Activated CD8-positive, alpha-beta memory T cell treated with anti-CD3 and anti-CD28 coated beads, Interleukin-2, amount 10 ng/mL, durations not matched to agents 7 days and 5 days (primary cell): ENCODE measurements around the gene PTMS. TPM values are rescaled to one million over a fixed set of nuclear protein-coding genes. Genes with fewer than 3 reads are reported as not detected.

ENCODE experiments used
- ATAC-seq: fragments of 150-1000 bp; cut with Tn5 transposase; one replicate; pipeline ENCODE4 v1.10.0; 2021; ENCODE audit warnings: moderate library complexity
- CTCF ChIA-PET: fragments of 350-600 bp; sonication (Branson Sonifier 250); formaldehyde crosslinking; loops from one replicate; lab custom pipeline; 2021; ENCODE audit warnings: antibody characterized with exemption; lab: Charles Lee
- DNase-seq: peaks from one replicate; pipeline ENCODE4 v3.0.0-alpha.2; 2020
- H3K27ac Mint-ChIP-seq: one replicate; pipeline ENCODE4 v1.8.0; 2021; ENCODE audit warnings: mild to moderate bottlenecking, mixed read lengths
- H3K27me3 Mint-ChIP-seq: one replicate; pipeline ENCODE4 v1.8.0; 2021; ENCODE audit warnings: mixed read lengths
- H3K36me3 Mint-ChIP-seq: one replicate; pipeline ENCODE4 v1.8.0; 2021; ENCODE audit warnings: mild to moderate bottlenecking, mixed read lengths
- H3K4me1 Mint-ChIP-seq: one replicate; pipeline ENCODE4 v1.8.0; 2021; ENCODE audit warnings: mixed read lengths
- H3K4me3 Mint-ChIP-seq: one replicate; pipeline ENCODE4 v1.8.0; 2021; ENCODE audit warnings: mild to moderate bottlenecking, moderate library complexity, mixed read lengths
- H3K9me3 Mint-ChIP-seq: one replicate; pipeline ENCODE4 v1.8.0; 2022; ENCODE audit warnings: low read depth, mixed read lengths
- total RNA-seq, 2 experiments: library from RNA; stranded (reverse); gene quantifications; one replicate each; pipeline ENCODE4 v1.2.3, GENCODE V29; 2021

The PTMS gene
- total RNA-seq, 2 experiments from 2014 or later: 131 to 142 TPM

- H3K4me1 Mint-ChIP-seq: peaks cover 60% of the 10 kb centered on the region
- ATAC-seq: peak; percentile 70
- peak overlapping the region; percentile 52 for H3K4me3 Mint-ChIP-seq
- DNase-seq: peak; percentile 94
- no peaks in the 10 kb centered on the region for H3K27me3 Mint-ChIP-seq
- peaks cover 46% of the 10 kb centered on the region for H3K36me3 Mint-ChIP-seq
- H3K9me3 Mint-ChIP-seq: no peaks in the 10 kb centered on the region
- peak overlapping the region; percentile 80 for H3K27ac Mint-ChIP-seq
- CTCF ChIA-PET: interaction anchor here (0.6 to 12.3 kb wide), 18 partner anchors 8 to 160 kb away, joined by 3 to 117 read pairs (median 4); partner anchors contain the start of genes COPS7A, MLF2, P3H3 and PTMS
Observed at GRCh38 chr12:6778574-6779550, 12.7 kb downstream of the PTMS start.

- peaks cover 37% of the 10 kb centered on the region for H3K36me3 Mint-ChIP-seq
- no peak overlapping the region for H3K4me3 Mint-ChIP-seq
- peak overlapping the region; percentile 80 for H3K27ac Mint-ChIP-seq
- CTCF ChIA-PET: interaction anchor here (0.6 to 12.3 kb wide), 13 partner anchors 12 to 242 kb away, joined by 3 to 117 read pairs (median 6); partner anchors contain the start of genes COPS7A, MLF2, P3H3 and PTMS
- no peaks in the 10 kb centered on the region for H3K9me3 Mint-ChIP-seq
- ATAC-seq (no peak), DNase-seq (no peak)
- H3K27me3 Mint-ChIP-seq: no peaks in the 10 kb centered on the region
- peaks cover 57% of the 10 kb centered on the region for H3K4me1 Mint-ChIP-seq
Observed at GRCh38 chr12:6779708-6780432, 13.7 kb downstream of the PTMS start.

GRCh38 chr12:6780573-6780972, 14.4 kb downstream of the PTMS start:
- no peak overlapping the region for H3K4me3 Mint-ChIP-seq
- CTCF ChIA-PET: interaction anchor here (0.9 to 12.3 kb wide), 12 partner anchors 12 to 243 kb away, joined by 3 to 117 read pairs (median 6); partner anchors contain the start of genes COPS7A, MLF2, P3H3 and PTMS
- peak overlapping the region; percentile 64 for H3K27ac Mint-ChIP-seq
- H3K27me3 Mint-ChIP-seq: no peaks in the 10 kb centered on the region
- ATAC-seq (no peak), DNase-seq (no peak)
- peaks cover 30% of the 10 kb centered on the region for H3K36me3 Mint-ChIP-seq
- no peaks in the 10 kb centered on the region for H3K9me3 Mint-ChIP-seq
- peaks cover 53% of the 10 kb centered on the region for H3K4me1 Mint-ChIP-seq

GRCh38 chr12:6782119-6782518, 16.0 kb downstream of the PTMS start:
- Mint-ChIP-seq H3K27ac (no peak overlapping the region), H3K4me1 (peaks cover 42% of the 10 kb centered on the region), H3K9me3 (no peaks in the 10 kb centered on the region), H3K36me3 (peaks cover 14% of the 10 kb centered on the region), H3K27me3 (no peaks in the 10 kb centered on the region), H3K4me3 (no peak overlapping the region)
- CTCF ChIA-PET: interaction anchor here (6.1 to 12.3 kb wide), 3 partner anchors 14 to 44 kb away, joined by 54 to 117 read pairs (median 108); partner anchors contain the start of genes MLF2, P3H3 and PTMS
- DNase-seq (no peak), ATAC-seq (no peak)

GRCh38 chr12:6782850-6783566, 16.8 kb downstream of the PTMS start:
- DNase-seq: no peak
- Mint-ChIP-seq H3K9me3 (no peaks in the 10 kb centered on the region), H3K36me3 (peaks cover 6% of the 10 kb centered on the region), H3K4me3 (no peak overlapping the region), H3K27ac (no peak overlapping the region), H3K27me3 (no peaks in the 10 kb centered on the region), H3K4me1 (peaks cover 33% of the 10 kb centered on the region)
- CTCF ChIA-PET: interaction anchor here (6.1 to 12.3 kb wide), 3 partner anchors 15 to 43 kb away, joined by 54 to 117 read pairs (median 108); partner anchors contain the start of genes MLF2, P3H3 and PTMS
- ATAC-seq: no peak

- no peaks in the 10 kb centered on the region for H3K27me3 Mint-ChIP-seq
- no peak overlapping the region for H3K4me3 Mint-ChIP-seq
- H3K4me1 Mint-ChIP-seq: peaks cover 25% of the 10 kb centered on the region
- ATAC-seq: no peak
- CTCF ChIA-PET: interaction anchor here (1.1 to 12.3 kb wide), 5 partner anchors 16 to 53 kb away, joined by 3 to 117 read pairs (median 54); partner anchors contain the start of genes MLF2, P3H3 and PTMS
- no peak for DNase-seq
- no peaks in the 10 kb centered on the region for H3K9me3 Mint-ChIP-seq
- H3K36me3 Mint-ChIP-seq: no peaks in the 10 kb centered on the region
- no peak overlapping the region for H3K27ac Mint-ChIP-seq
Observed at GRCh38 chr12:6783828-6784227, 17.7 kb downstream of the PTMS start.

GRCh38 chr12:6784296-6784695, 18.1 kb downstream of the PTMS start:
- Mint-ChIP-seq H3K27ac (no peak overlapping the region), H3K36me3 (no peaks in the 10 kb centered on the region), H3K4me3 (no peak overlapping the region), H3K4me1 (peaks cover 23% of the 10 kb centered on the region), H3K27me3 (peaks cover 1% of the 10 kb centered on the region), H3K9me3 (no peaks in the 10 kb centered on the region)
- ATAC-seq: no peak
- CTCF ChIA-PET: interaction anchor here (1.0 to 12.3 kb wide), 6 partner anchors 17 to 52 kb away, joined by 3 to 117 read pairs (median 28); partner anchors contain the start of genes MLF2, P3H3 and PTMS
- no peak for DNase-seq

- Mint-ChIP-seq H3K27ac (no peak overlapping the region), H3K27me3 (peaks cover 6% of the 10 kb centered on the region), H3K4me1 (peaks cover 20% of the 10 kb centered on the region), H3K4me3 (no peak overlapping the region), H3K36me3 (no peaks in the 10 kb centered on the region), H3K9me3 (no peaks in the 10 kb centered on the region)
- CTCF ChIA-PET: interaction anchor here (1.0 to 12.3 kb wide), 5 partner anchors 17 to 52 kb away, joined by 3 to 117 read pairs (median 3); partner anchors contain the start of genes MLF2, P3H3 and PTMS
- DNase-seq (no peak), ATAC-seq (no peak)
Observed at GRCh38 chr12:6784761-6785160, 18.6 kb downstream of the PTMS start.

- Mint-ChIP-seq H3K4me1 (peaks cover 8% of the 10 kb centered on the region), H3K27ac (no peak overlapping the region)
- no peak for ATAC-seq
Observed at GRCh38 chr12:6786416-6787094, 20.4 kb downstream of the PTMS start.

GRCh38 chr12:6787309-6787708, 21.1 kb downstream of the PTMS start:
- Mint-ChIP-seq H3K36me3 (no peaks in the 10 kb centered on the region), H3K27ac (no peak overlapping the region), H3K27me3 (peaks cover 8% of the 10 kb centered on the region), H3K9me3 (no peaks in the 10 kb centered on the region), H3K4me3 (no peak overlapping the region), H3K4me1 (peaks cover 16% of the 10 kb centered on the region)
- no peak for ATAC-seq
- CTCF ChIA-PET: interaction anchor here (0.7 to 2.3 kb wide), 6 partner anchors 9 to 219 kb away, joined by 3 to 9 read pairs (median 4); partner anchors contain the start of genes MLF2, NOP2 and PTMS
- DNase-seq: no peak

More at GRCh38 chr12:6786416-6787094, 20.4 kb downstream of the PTMS start:
- peaks cover 7% of the 10 kb centered on the region for H3K27me3 Mint-ChIP-seq
- CTCF ChIA-PET: interaction anchor here (0.7 to 2.3 kb wide), 6 partner anchors 8 to 50 kb away, joined by 3 to 9 read pairs (median 4); partner anchors contain the start of genes MLF2 and PTMS
- no peaks in the 10 kb centered on the region for H3K9me3 Mint-ChIP-seq
- H3K36me3 Mint-ChIP-seq: no peaks in the 10 kb centered on the region
- H3K4me3 Mint-ChIP-seq: no peak overlapping the region
- no peak for DNase-seq

GRCh38 chr12:6788972-6789924, 23.1 kb downstream of the PTMS start, which contains the start of gene CD4:
TSS of gene CD4 (plus strand) at chr12:6789528. CDS start at chr12:6800139, 10,611 bp downstream.
- Mint-ChIP-seq H3K4me1 (peaks cover 27% of the 10 kb centered on the region), H3K9me3 (no peaks in the 10 kb centered on the region), H3K36me3 (no peaks in the 10 kb centered on the region), H3K4me3 (no peak within 1 kb of the TSS), H3K27ac (no peak within 1 kb of the TSS), H3K27me3 (peaks cover 15% of the 10 kb centered on the region)
- CTCF ChIA-PET: no interaction called here
- DNase-seq: no peak
- ATAC-seq: peak; percentile 22
